KMS-11 (cell line): ENCODE measurements around the gene TMC2.

Experiments
- H2AFZ ChIP-seq: fragments of 200-600 bp; sonication (generic); 2 replicates; pipeline ENCODE4 v1.6.1; 2016; ENCODE audit warnings: antibody characterized with exemption, mixed run types, low read depth
- H3K27ac ChIP-seq: fragments of 200-600 bp; sonication (generic); 2 replicates; pipeline ENCODE4 v1.6.1; 2016; ENCODE audit warnings: mild to moderate bottlenecking, mixed run types
- H3K27me3 ChIP-seq: fragments of 200-600 bp; sonication (generic); 2 replicates; pipeline ENCODE4 v1.6.1; 2017; ENCODE audit warnings: mild to moderate bottlenecking, low read depth, mixed run types, moderate library complexity; ENCODE audit not compliant: insufficient read depth
- H3K36me3 ChIP-seq: fragments of 200-600 bp; sonication (generic); 2 replicates; pipeline ENCODE4 v1.6.1; 2017; ENCODE audit warnings: mild to moderate bottlenecking, mixed run types; ENCODE audit not compliant: insufficient read depth
- H3K4me1 ChIP-seq: fragments of 200-600 bp; sonication (generic); 2 replicates; pipeline ENCODE4 v1.6.1; 2016; ENCODE audit warnings: mild to moderate bottlenecking, low read depth, mixed run types; ENCODE audit not compliant: poor library complexity, severe bottlenecking
- H3K4me2 ChIP-seq: fragments of 200-600 bp; sonication (generic); 2 replicates; pipeline ENCODE4 v1.7.0; 2016; ENCODE audit warnings: mild to moderate bottlenecking, mixed run types
- H3K4me3 ChIP-seq: fragments of 200-600 bp; sonication (generic); IDR thresholded peaks from 2 replicates; pipeline ENCODE4 v1.6.1; 2017; ENCODE audit warnings: low read depth, low read length, mixed read lengths; ENCODE audit not compliant: insufficient read depth
- H3K79me2 ChIP-seq: fragments of 200-600 bp; sonication (generic); 2 replicates; pipeline ENCODE4 v1.6.1; 2016; ENCODE audit warnings: low read depth, mixed run types; ENCODE audit not compliant: insufficient read depth
- H3K9ac ChIP-seq: fragments of 200-600 bp; sonication (generic); 2 replicates; pipeline ENCODE4 v1.6.1; 2016; ENCODE audit warnings: mild to moderate bottlenecking, mixed run types
- H4K20me1 ChIP-seq: fragments of 200-600 bp; sonication (generic); 2 replicates; pipeline ENCODE4 v1.6.1; 2016; ENCODE audit warnings: mild to moderate bottlenecking, mixed run types; ENCODE audit not compliant: insufficient read depth
- TF ChIP-seq, protein P1 (sequence below): fragments of 200-600 bp; sonication (generic); conservative IDR thresholded peaks from 2 replicates; pipeline ENCODE4 v1.6.1; 2017; ENCODE audit warnings: low read depth, mild to moderate bottlenecking, antibody characterized with exemption, low read length, moderate library complexity, mixed read lengths

Gene TMC2

DNA sequence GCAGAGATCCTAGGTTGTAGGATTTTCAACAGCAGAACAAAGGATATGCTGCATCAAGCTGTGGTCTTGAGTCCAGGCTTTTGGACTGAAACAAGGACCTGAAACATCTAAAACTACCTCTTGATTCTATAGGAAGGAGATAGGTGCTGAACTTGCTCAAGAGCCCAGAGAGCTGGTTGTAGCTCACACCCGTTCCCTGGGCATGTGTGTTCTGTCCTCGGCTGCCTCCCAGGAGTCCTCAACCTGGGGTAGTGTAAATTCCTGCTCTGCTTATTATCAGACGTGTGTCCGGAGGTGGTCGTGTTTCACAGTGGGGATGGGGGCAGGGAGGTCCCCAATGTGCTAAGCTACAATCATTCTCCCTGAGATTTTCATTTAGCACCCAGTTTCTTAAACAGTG lies 120.9 kb downstream of the TMC2 start:
- H4K20me1 ChIP-seq, result peaks cover 17% of the 10 kb centered on the region; the same call in 1 of the 2 replicates
- peaks cover 8% of the 10 kb centered on the region; the same call in 1 of the 2 replicates for H3K36me3 ChIP-seq
- no peaks in the 10 kb centered on the region for H3K27me3 ChIP-seq
- H3K4me1 ChIP-seq, result peaks cover 5% of the 10 kb centered on the region
- peaks cover 42% of the 10 kb centered on the region for H3K79me2 ChIP-seq
- TF ChIP-seq, protein P1, sequence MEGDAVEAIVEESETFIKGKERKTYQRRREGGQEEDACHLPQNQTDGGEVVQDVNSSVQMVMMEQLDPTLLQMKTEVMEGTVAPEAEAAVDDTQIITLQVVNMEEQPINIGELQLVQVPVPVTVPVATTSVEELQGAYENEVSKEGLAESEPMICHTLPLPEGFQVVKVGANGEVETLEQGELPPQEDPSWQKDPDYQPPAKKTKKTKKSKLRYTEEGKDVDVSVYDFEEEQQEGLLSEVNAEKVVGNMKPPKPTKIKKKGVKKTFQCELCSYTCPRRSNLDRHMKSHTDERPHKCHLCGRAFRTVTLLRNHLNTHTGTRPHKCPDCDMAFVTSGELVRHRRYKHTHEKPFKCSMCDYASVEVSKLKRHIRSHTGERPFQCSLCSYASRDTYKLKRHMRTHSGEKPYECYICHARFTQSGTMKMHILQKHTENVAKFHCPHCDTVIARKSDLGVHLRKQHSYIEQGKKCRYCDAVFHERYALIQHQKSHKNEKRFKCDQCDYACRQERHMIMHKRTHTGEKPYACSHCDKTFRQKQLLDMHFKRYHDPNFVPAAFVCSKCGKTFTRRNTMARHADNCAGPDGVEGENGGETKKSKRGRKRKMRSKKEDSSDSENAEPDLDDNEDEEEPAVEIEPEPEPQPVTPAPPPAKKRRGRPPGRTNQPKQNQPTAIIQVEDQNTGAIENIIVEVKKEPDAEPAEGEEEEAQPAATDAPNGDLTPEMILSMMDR, result no peak
- no peak overlapping the region for H3K4me3 ChIP-seq
- no peak overlapping the region for H3K9ac ChIP-seq
- no peak overlapping the region for H3K27ac ChIP-seq
- H2AFZ ChIP-seq, result no peak overlapping the region
- H3K4me2 ChIP-seq, result no peak overlapping the region

DNA sequence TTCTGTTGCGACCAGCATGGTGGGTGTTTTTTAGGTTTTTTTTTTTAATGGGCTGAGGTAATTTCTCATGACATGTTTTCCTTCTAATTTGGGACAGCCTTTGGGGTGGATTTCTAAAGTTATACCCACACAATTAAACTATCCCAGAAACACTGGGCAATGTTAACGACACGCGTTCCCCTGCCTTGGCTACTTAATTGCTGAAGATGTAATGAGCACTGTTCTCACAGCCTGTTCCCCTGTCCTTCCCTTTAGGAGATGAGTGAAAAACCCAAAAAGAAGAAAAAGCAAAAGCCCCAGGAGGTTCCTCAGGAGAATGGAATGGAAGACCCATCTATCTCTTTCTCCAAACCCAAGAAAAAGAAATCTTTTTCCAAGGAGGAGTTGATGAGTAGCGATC lies 121.3 kb downstream of the TMC2 start:
- Histone ChIP-seq H4K20me1 (peaks cover 17% of the 10 kb centered on the region; the same call in 1 of the 2 replicates), H2AFZ (no peak overlapping the region), H3K27me3 (no peaks in the 10 kb centered on the region), H3K36me3 (peaks cover 8% of the 10 kb centered on the region; the same call in 1 of the 2 replicates), H3K79me2 (peaks cover 42% of the 10 kb centered on the region), H3K27ac (no peak overlapping the region), H3K4me2 (no peak overlapping the region), H3K9ac (no peak overlapping the region), H3K4me3 (no peak overlapping the region), H3K4me1 (peaks cover 5% of the 10 kb centered on the region)
- TF ChIP-seq, protein P1, result no peak

DNA sequence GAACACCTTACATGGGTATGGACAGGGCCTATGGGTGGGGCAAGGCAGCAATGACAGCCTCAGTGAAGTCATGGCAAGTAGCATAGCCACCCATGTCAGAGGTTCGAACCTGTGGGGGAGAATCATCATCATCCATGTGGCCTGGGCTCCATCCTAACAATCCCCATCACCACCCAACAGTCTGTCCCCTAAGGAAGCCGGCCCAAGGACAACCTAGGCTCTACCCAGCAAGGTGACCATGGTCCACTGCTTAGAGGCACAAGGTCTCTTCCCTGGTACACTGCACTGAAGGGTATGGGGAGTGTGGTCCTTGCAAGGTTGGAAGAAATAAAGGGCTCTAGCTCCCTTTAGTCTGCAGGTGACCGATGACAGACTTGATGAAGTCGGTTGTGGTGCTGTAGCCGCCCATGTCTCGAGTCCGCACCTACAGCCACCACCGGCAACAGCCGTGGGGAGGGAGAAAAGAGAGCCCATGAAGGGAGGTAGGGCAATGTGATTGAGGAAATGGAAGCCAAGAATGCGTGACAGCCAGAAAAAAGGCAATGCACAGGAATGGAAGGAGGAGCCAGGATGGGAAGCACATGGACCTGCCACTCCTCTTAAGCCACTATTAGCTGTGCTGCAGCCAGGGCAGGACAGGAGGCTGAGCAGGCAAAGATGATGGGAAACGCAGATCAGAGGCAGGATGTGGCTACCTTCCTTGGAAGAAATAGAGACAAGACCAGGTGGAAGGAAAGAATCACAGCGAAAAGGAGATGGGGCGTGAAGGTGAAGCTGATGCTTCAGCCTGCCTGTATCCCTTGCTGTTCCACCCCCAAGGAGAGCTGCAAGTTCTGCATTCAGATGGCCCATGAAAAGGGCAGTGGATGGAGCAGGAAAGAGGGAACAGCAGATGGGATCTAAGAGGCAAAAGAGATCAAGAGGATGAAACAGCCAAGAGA lies 122.3 kb downstream of the TMC2 start:
- no peak overlapping the region for H3K27ac ChIP-seq
- no peak overlapping the region for H2AFZ ChIP-seq
- peaks cover 9% of the 10 kb centered on the region; the same call in 1 of the 2 replicates for H4K20me1 ChIP-seq
- H3K4me2 ChIP-seq, result no peak overlapping the region
- H3K4me3 ChIP-seq, result no peak overlapping the region
- peaks cover 42% of the 10 kb centered on the region for H3K79me2 ChIP-seq
- no peaks in the 10 kb centered on the region for H3K27me3 ChIP-seq
- peaks cover 4% of the 10 kb centered on the region; the same call in 1 of the 2 replicates for H3K36me3 ChIP-seq
- TF ChIP-seq, protein P1, result no peak
- no peak overlapping the region for H3K9ac ChIP-seq
- peaks cover 5% of the 10 kb centered on the region for H3K4me1 ChIP-seq

DNA sequence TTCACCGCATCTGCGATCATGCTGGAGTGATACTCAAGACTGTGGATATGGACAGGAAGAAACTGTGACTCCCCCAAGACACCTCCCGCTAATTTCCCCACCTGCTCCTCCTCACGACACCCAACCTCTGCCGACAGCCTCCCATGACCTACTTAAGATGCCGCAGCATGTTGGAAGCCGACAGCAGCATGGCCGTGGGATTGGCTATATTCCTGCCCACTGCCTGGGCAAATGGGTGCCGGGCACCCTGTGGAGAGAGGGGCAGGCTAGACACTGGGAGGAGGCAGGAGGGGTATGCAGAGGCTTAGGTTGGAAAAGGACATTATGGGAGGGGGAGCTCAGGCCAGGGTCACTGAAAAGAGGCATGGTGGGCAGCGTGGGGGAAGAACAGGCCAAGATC lies 123.2 kb downstream of the TMC2 start:
- Histone ChIP-seq H3K79me2 (peaks cover 36% of the 10 kb centered on the region), H3K27me3 (no peaks in the 10 kb centered on the region), H3K27ac (no peak overlapping the region), H3K4me3 (no peak overlapping the region), H3K4me1 (no peaks in the 10 kb centered on the region), H3K4me2 (no peak overlapping the region), H3K36me3 (peaks cover 4% of the 10 kb centered on the region; the same call in 1 of the 2 replicates), H2AFZ (no peak overlapping the region), H3K9ac (no peak overlapping the region), H4K20me1 (peaks cover under 1% of the 10 kb centered on the region; the same call in 1 of the 2 replicates)
- TF ChIP-seq, protein P1, result no peak
